Measurements from ENCODE around the gene SRI. TPM values are rescaled to one million over a fixed set of nuclear protein-coding genes. Genes with fewer than 3 reads are reported as not detected.
"Not testable (repeated sequence)": the region's sequence is repeated elsewhere in the genome, so short reads cannot be mapped to it uniquely, and the experiment has no call there.

The SRI gene
- total and polyA plus RNA-seq, 3 donors from 2014 or later = 53.1 to 96.1 (median 67.8) TPM

DNA sequence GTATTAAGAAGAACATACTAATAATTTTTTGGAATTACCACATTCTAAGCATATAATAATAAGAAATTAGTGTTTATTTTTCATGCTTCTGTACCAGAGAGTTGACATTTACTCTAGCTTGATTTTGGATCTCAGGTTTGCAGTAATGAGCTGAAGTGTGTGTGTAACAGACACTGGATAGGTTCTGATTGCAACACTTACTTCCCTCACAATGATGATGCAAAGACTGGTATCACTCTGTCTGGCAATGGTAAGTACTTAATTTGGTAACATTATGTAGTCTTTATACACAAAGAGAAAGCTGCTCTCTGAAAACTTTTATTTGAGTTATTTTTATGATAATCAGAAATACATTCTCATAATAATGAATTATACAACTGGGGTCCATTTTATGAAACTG, 54.1 kb downstream of the SRI start:
- no peaks in the 10 kb centered on the region for H3K27me3 ChIP-seq
- no peak for DNase-seq
- no peaks in the 10 kb centered on the region for H3K9me3 ChIP-seq
- H3K4me1 ChIP-seq = no peaks in the 10 kb centered on the region
- intact Hi-C loops (cut with DNase I; ENCODE audit: low total_unique reads) = no loop called here
- H3K4me3 ChIP-seq = no peak overlapping the region
- H3K36me3 ChIP-seq (ENCODE audit: low read depth, missing control alignments) = no peaks in the 10 kb centered on the region
- TF ChIP-seq POLR2A (IDR thresholded peaks at IDR 0.05) = no peak
- TF ChIP-seq, protein P1, sequence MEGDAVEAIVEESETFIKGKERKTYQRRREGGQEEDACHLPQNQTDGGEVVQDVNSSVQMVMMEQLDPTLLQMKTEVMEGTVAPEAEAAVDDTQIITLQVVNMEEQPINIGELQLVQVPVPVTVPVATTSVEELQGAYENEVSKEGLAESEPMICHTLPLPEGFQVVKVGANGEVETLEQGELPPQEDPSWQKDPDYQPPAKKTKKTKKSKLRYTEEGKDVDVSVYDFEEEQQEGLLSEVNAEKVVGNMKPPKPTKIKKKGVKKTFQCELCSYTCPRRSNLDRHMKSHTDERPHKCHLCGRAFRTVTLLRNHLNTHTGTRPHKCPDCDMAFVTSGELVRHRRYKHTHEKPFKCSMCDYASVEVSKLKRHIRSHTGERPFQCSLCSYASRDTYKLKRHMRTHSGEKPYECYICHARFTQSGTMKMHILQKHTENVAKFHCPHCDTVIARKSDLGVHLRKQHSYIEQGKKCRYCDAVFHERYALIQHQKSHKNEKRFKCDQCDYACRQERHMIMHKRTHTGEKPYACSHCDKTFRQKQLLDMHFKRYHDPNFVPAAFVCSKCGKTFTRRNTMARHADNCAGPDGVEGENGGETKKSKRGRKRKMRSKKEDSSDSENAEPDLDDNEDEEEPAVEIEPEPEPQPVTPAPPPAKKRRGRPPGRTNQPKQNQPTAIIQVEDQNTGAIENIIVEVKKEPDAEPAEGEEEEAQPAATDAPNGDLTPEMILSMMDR (IDR thresholded peaks at IDR 0.05) = no peak
- no peak overlapping the region for H3K27ac ChIP-seq

DNA sequence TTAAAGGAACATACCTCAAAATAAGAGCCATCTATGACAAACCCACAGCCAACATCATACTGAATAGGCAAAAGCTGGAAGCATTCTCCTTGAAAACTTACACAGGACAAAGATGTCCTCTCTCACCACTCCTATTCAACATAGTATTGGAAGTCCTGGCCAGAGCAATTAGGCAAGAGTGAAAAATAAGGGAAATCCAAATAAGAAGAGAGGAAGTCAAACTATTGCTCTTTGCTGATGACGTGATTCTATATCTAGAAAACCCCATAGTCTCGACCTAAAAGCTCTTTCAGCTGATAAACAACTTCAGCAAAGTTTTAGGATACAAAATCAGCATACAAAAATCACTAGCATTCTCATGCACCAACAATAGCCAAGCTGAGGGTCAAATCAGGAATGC, 60.1 kb downstream of the SRI start:
- H3K9me3 ChIP-seq; H3K27me3 ChIP-seq; intact Hi-C loops (cut with DNase I; ENCODE audit: low total_unique reads); H3K4me1 ChIP-seq; H3K36me3 ChIP-seq (ENCODE audit: low read depth, missing control alignments); H3K27ac ChIP-seq; DNase-seq; H3K4me3 ChIP-seq: not testable (repeated sequence)
- WGBS, 2 donors = 92 to 94% methylated on average over 2 of the region's 2 CpGs

DNA sequence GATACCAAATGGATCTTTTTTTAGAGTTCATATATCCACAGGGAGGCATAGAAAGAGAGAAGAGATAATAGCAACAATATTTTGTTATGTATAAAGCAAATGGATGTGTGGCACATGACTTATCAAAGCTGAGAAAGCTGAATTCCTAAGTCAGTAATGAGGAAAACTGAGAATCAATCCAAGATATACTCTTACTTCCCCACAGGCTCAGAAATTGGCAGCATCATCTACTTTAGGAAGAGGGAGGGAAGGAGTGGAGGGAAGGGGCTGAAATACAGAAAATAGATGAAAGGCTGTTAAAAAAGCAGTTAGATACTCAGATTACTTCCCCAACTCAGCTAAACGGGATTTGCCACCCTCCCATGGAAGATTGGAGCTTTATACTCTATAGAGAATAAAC, 63.5 kb downstream of the SRI start:
- TF ChIP-seq, protein P1 (IDR thresholded peaks at IDR 0.05) = no peak
- TF ChIP-seq POLR2A (IDR thresholded peaks at IDR 0.05) = no peak
- no peak for DNase-seq
- 61 to 65% methylated on average over 1 of the region's 1 CpG for WGBS, 2 donors
- no peak overlapping the region for H3K27ac ChIP-seq
- no peaks in the 10 kb centered on the region for H3K27me3 ChIP-seq
- H3K36me3 ChIP-seq (ENCODE audit: low read depth, missing control alignments) = no peaks in the 10 kb centered on the region
- no peaks in the 10 kb centered on the region for H3K4me1 ChIP-seq
- no peak overlapping the region for H3K4me3 ChIP-seq
- intact Hi-C loops (cut with DNase I; ENCODE audit: low total_unique reads) = no loop called here
- no peaks in the 10 kb centered on the region for H3K9me3 ChIP-seq

DNA sequence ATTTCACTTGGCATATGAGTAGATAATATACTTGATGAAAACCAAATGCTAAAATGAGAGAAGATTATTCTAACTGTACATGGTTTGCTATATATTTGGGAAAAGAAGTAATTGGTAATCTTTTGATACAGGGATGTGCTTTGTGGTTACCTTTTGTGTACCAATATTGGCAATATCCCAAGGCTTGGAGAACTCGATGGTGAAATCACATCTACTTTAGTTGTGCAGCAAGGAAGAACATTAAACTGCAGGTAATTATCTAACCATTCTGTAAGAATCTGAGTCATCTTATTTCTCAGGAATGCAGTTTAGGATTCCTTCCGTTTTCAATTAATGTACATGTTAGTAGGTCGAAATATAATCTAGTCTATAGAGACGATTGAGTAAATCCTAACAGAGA, 64.1 kb downstream of the SRI start:
- H3K4me3 ChIP-seq = no peak overlapping the region
- no peaks in the 10 kb centered on the region for H3K36me3 ChIP-seq (ENCODE audit: low read depth, missing control alignments)
- no peaks in the 10 kb centered on the region for H3K9me3 ChIP-seq
- no peak for DNase-seq
- no peaks in the 10 kb centered on the region for H3K4me1 ChIP-seq
- TF ChIP-seq, protein P1 (IDR thresholded peaks at IDR 0.05) = no peak
- TF ChIP-seq POLR2A (IDR thresholded peaks at IDR 0.05) = no peak
- WGBS, 2 donors = 82 to 89% methylated on average over 4 of the region's 4 CpGs
- H3K27ac ChIP-seq = no peak overlapping the region
- no peaks in the 10 kb centered on the region for H3K27me3 ChIP-seq
- intact Hi-C loops (cut with DNase I; ENCODE audit: low total_unique reads) = no loop called here

Other genes starting within 250 kb of the SRI start
- 10 to 100 TPM; 16.2 to 27.1 TPM for gene STEAP4, start 86.9 kb upstream of the SRI start, total RNA-seq
- gene STEAP4, start 86.9 kb upstream of the SRI start, polyA plus RNA-seq (ENCODE audit: insufficient read depth, low read depth, low replicate concordance) = 15.2 TPM

Data from testis (tissue), 3 donors.